NCI-H1048 (cell line): ENCODE data around the gene FGF19.

Experiments used
- DNase-seq: peaks from one replicate; lab custom pipeline; 2025; lab: John Stamatoyannopoulos, UW

Gene FGF19

GRCh38 chr11:69667619-69668604, 35.9 kb downstream of the FGF19 start:
- DNase-seq: no peak

GRCh38 chr11:69666752-69667536, 36.9 kb downstream of the FGF19 start:
- no peak for DNase-seq

- DNase-seq: no peak
Observed at GRCh38 chr11:69666261-69666660, 37.6 kb downstream of the FGF19 start.

- DNase-seq: no peak
Observed at GRCh38 chr11:69665669-69666068, 38.2 kb downstream of the FGF19 start.

- no peak for DNase-seq
Observed at GRCh38 chr11:69664901-69665300, 38.9 kb downstream of the FGF19 start.

- no peak for DNase-seq
Observed at GRCh38 chr11:69664103-69664775, 39.6 kb downstream of the FGF19 start.

- DNase-seq: no peak
Observed at GRCh38 chr11:69663326-69663725, 40.5 kb downstream of the FGF19 start.

GRCh38 chr11:69662806-69663205, 41.0 kb downstream of the FGF19 start:
- DNase-seq: no peak

GRCh38 chr11:69662021-69662698, 41.7 kb downstream of the FGF19 start:
- no peak for DNase-seq

- no peak for DNase-seq
Observed at GRCh38 chr11:69661413-69661715, 42.5 kb downstream of the FGF19 start.

- no peak for DNase-seq
Observed at GRCh38 chr11:69660001-69660500, 43.8 kb downstream of the FGF19 start.

GRCh38 chr11:69659591-69659990, 44.2 kb downstream of the FGF19 start:
- no peak for DNase-seq

- no peak for DNase-seq
Observed at GRCh38 chr11:69658626-69659450, 45.0 kb downstream of the FGF19 start.

GRCh38 chr11:69657911-69658625, 45.8 kb downstream of the FGF19 start:
- DNase-seq: no peak

- no peak for DNase-seq
Observed at GRCh38 chr11:69657456-69657910, 46.3 kb downstream of the FGF19 start.

- DNase-seq: no peak
Observed at GRCh38 chr11:69656536-69657455, 47.0 kb downstream of the FGF19 start.

GRCh38 chr11:69655479-69656428, 48.1 kb downstream of the FGF19 start:
- DNase-seq: no peak
